GM08714 (cell line): ENCODE data around the gene RECQL5.
"Not testable (repeated sequence)": the region's sequence is repeated elsewhere in the genome, so short reads cannot be mapped to it uniquely, and the experiment has no call there.

Experiments
- H3K4me3 ChIP-seq: fragments of 200-500 bp; sonication (Bioruptor generic); 2 replicates; pipeline ENCODE4 v1.5.1; 2014; ENCODE audit warnings: mild to moderate bottlenecking, low read length, inconsistent platforms
- ZNF274 ChIP-seq: IDR thresholded peaks from 2 replicates; pipeline ENCODE4 v1.6.1; 2012; ENCODE audit warnings: mild to moderate bottlenecking, low read depth, low read length

The RECQL5 gene

GRCh38 chr17:75647061-75647460, 19.9 kb downstream of the RECQL5 start:
- no peak overlapping the region for H3K4me3 ChIP-seq
- TF ChIP-seq ZNF274 = no peak

DNA sequence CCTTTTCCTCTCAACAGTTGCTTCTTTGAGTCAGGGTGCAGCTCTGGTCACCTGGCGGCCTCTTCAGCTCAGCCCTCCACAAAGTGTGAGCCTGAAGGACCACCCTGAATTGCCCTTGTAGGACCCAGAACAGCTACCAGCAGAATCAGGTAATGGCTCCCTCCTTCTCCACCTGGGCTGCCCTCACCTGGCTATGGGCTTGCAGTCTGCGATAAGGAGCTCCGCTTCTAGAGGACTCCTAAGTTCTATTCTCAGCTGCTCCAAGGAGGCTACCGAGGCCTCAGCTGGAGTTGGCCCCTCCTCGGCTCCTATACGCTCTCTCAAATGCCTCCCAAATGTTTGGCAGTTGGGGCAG, 20.3 kb downstream of the RECQL5 start:
- H3K4me3 ChIP-seq = peak overlapping the region; percentile 16; the same call in 1 of the 2 replicates
- TF ChIP-seq ZNF274 = no peak

DNA sequence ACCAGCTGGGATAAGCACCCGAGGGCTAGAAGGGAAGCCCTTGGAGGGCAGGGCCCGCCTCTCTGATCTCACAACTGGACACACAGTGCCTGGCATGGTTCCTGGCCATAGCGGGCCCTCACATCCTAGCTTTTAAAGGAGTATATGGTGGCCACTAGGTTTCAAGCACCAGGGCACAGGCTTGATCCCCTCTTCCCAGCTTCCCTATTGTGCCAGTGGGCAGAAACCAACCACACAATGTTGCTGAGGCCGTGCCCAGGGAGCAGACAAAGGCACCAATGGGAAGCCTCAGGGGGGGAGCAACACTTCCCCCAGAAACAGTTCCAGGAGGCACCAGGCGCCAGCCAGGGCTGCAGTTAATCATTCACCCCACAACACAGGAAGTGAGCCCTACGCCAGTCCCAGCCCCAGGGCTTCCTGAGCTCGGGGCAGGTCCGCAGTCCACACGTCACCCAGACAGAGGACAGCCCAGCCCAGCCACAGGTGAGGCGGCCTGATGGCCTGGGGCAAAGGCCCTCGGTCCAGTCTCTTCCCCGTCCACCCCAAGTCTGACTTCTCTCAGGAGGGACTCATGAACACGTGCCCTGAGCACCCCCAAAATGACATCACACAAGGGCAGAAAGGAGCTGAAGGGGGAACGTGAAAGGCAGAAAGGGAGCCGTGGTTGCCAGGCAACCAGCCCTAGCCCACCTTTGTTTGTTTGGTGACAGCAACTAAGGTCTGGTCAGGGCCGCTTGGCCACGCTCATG, 20.9 kb downstream of the RECQL5 start:
- peak overlapping the region; percentile 16; the same call in 1 of the 2 replicates for H3K4me3 ChIP-seq
- no peak for TF ChIP-seq ZNF274

GRCh38 chr17:75645501-75645888, 21.5 kb downstream of the RECQL5 start:
- no peak for TF ChIP-seq ZNF274

DNA sequence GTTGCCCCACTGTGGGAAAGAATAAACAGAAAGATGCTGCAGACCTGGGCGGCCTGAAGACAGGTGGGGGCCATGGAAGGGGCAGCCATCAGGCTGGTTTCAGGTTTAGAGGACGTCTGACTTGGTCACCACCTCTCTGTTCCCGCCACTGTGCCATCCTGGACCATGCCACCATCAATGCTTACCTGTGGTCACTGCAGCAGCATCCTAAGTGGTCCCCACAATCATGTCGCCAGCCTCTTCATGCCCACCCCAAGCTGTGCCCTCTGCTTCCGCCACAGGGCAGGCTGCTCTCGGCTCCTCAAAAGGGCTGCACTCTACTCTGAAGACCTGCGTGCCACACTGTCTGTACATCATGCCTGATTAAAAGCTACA, 23.3 kb downstream of the RECQL5 start:
- no peak for TF ChIP-seq ZNF274
- no peak overlapping the region for H3K4me3 ChIP-seq

More at GRCh38 chr17:75645501-75645888, 21.5 kb downstream of the RECQL5 start:
- H3K4me3 ChIP-seq = peak overlapping the region; percentile 2; the same call in 1 of the 2 replicates

- TF ChIP-seq ZNF274 = no peak
- H3K4me3 ChIP-seq = no peak overlapping the region
Measured at GRCh38 chr17:75642784-75643642, 23.9 kb downstream of the RECQL5 start.

DNA sequence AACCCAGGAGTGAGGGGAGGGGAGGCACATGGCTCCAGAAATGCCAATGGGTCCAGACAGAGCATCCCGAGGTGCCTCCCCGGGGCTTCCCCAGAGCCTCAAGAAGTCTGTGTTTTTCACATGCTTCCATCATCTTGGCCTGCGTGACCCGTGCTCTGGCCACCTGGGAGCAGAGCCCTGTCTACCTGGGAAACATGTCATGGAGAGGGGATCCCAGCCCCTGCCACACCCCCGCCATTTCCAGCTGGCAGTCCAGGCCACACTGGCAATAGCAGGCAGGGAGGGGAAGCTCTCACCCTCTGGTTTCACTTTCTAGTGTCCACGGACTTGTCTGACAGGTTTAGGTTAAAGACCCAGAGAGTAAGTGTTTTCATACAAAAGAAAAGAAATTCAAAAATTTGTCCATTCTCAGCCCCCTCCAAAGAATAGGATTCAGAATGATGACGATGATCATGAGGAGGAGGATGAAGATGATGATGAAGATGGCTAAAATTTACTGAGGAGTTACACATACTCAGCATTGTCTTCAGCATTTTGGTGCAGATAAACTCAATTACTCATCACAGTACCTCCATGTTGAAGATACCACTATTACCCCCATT, 24.7 kb downstream of the RECQL5 start:
- no peak overlapping the region for H3K4me3 ChIP-seq
- TF ChIP-seq ZNF274 = no peak

- TF ChIP-seq ZNF274 = no peak
- H3K4me3 ChIP-seq = no peak overlapping the region
Measured at GRCh38 chr17:75641343-75641742, 25.6 kb downstream of the RECQL5 start.

DNA sequence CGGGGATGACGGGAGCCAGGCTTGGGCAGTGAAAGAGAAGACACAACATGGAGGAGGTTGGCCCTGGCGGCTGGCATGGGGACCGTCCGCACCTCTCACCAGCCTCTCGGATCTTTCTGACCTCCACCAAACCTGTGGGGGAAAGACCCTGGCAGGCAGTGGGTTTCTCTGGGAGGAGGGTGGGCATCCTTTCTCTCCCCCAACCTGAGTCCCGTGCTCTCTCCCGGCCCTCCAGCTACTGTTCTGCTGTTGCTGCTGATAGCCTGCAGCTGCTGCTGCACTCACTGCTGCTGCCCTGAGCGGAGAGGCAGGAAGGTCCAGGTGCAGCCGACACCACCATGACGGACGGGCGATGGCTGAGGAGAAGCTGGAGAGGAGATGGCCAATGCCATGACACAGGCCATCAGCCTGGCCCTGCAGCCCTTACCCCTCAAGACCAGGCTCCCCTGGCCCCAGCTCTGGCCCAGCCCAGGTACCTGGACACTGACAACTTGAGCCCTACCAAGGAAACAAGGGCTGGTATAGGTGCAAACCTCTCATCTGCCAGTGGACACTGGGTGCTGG, 26.3 kb downstream of the RECQL5 start:
- TF ChIP-seq ZNF274 = no peak
- no peak overlapping the region for H3K4me3 ChIP-seq

DNA sequence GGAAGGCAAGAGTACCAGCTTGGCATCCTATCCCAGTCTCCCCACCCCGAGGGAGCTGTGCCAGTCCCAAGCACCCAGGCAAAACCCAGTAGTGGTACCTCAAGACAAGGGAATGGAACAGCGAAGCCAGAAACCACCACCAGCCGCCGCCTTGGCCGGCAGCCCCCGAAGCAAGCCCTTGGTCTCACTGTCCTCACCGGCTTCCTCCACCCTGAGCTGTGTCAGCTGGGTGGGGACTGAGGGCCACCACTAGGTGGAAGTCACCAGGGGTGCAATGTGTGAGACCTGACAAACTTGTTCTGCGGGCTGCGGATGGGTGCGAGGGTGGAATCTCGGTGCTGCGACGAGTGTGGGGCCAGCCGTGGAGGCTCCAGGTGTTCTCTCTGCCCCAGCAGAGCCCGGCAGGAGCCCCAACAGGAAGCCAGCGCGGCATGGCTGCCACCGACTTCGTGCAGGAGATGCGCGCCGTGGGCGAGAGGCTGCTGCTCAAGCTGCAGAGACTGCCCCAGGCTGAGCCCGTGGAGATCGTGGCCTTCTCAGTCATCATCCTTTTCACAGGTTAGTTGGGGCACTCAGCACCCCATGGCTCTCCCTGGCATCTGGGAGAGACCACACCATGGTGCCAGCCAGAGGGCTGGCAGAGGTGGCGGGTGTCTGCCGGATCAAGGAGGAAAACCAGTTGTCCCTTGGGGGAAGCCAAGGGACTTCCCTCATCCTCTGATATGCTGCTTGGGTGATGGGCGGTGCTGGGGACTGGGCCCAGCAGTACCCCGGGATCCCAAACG, 27.0 kb downstream of the RECQL5 start:
- H3K4me3 ChIP-seq = no peak overlapping the region

DNA sequence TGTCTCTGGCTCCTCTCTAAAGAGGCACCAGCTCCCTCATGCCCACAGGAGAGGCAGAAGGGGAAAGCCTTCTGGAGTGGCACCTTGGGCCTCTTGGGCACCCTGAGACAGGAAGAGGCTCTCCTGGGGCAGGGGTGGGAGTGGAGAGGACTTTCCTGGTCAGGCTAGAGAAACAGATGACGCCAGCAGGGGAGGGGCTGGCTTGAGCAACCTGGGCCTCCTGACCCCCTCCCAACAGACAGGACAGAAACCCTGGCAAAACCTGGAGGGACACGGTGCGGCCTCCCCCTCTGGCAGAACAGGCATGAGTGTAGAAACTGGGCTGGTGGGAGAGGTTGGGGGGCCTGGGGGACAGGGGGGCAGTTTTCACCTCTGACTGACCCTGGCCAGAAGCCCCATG, 27.6 kb downstream of the RECQL5 start:
- H3K4me3 ChIP-seq = no peak overlapping the region
- TF ChIP-seq ZNF274 = no peak

More for the DNA sequence above, 27.0 kb downstream of the RECQL5 start:
- no peak for TF ChIP-seq ZNF274

DNA sequence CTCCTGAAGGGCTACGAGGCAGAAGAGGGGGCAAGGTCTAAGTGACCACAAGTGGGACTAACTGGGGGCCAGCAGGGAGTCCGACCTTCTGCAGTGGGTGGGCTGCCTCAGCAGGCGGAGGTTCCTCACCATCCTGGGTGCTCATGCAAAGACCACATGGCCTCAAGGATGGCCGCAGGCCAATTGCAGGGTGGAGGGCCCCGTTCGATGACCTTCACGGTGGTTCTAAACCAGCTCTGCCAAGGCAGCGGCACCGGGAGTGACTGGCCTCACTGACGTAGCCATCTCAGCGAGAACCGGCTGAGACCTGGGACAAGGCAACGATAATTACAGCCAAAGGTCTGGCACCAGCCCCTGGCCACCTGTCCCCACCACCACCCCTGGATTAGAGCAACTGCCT, 28.1 kb downstream of the RECQL5 start:
- TF ChIP-seq ZNF274 = no peak
- no peak overlapping the region for H3K4me3 ChIP-seq

- not testable (repeated sequence) for H3K4me3 ChIP-seq
Measured at GRCh38 chr17:75638039-75638438, 28.9 kb downstream of the RECQL5 start.

DNA sequence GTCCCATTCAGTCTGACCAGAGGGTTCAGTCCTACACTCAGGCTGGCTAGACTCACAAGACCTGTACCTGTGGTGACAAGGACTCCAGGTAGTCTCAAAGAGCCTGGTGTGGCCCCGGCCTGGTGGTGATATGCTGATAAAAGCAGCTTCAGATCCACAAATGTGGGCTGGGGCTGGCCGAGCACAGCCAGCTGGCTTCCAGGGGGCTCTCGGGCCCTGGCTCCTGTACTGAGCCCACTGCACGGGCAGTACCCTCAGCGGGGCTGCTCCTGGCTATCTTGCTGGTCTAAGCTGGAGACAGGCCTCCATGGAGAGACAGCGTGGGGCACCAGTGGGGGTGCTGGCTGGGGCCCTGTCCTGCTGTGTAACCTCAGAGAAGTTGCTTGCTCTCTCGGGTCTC, 29.4 kb downstream of the RECQL5 start:
- TF ChIP-seq ZNF274 = no peak

More for the DNA sequence above, 29.4 kb downstream of the RECQL5 start:
- no peak overlapping the region for H3K4me3 ChIP-seq
